GM18498 (cell line): ENCODE measurements around the gene KLHL7.
"Not testable (repeated sequence)": the region's sequence is repeated elsewhere in the genome, so short reads cannot be mapped to it uniquely, and the experiment has no call there.

ENCODE experiments used
- ATAC-seq: cut with Tn5 transposase; IDR thresholded peaks from one replicate; pipeline ENCODE4 v1.9.1; 2021; ENCODE audit warnings: mild to moderate bottlenecking, moderate library complexity; ENCODE audit not compliant: unreplicated experiment

KLHL7 gene

DNA sequence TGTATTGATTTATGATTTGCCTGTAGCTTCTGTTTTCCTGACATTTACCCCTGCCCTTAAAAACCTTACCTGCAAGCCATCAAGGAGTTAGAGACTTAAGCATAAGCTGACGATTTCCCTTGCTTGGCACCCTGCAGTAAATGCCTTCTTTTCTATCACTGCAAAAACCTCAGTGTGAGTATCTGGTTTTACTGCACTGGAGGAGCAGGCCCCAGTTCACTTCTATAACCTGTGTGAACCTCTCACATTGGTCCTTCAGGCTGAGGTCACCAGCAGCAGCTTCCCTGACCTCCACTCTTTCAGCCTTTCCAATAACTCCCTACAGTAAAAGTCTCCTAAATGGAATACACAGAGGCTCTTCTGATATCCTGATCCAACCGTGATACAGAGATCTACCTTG is 106.8 kb downstream of the KLHL7 start:
- ATAC-seq = no peak

GRCh38 chr7:23212841-23213240 is 107.3 kb downstream of the KLHL7 start:
- ATAC-seq = no peak

DNA sequence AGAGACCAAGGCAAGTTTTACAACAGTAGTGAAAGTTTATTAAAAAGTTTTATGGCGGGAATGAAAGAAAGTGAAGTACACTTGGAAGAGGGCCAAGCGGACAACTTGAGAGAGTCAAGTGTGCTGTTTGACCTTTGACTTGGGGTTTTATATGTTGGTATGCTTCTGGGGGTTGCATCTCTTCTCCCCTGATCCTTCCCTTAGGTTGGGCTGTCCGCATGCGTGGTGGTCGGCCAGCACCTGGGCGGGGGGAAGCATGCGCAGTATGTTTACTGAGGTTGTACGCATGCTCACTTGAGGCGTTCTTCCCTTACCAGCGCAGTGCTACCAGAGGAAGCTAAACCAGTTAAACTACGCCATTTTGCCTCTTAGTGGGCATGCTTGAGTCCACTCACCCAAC is 108.2 kb downstream of the KLHL7 start:
- no peak for ATAC-seq

DNA sequence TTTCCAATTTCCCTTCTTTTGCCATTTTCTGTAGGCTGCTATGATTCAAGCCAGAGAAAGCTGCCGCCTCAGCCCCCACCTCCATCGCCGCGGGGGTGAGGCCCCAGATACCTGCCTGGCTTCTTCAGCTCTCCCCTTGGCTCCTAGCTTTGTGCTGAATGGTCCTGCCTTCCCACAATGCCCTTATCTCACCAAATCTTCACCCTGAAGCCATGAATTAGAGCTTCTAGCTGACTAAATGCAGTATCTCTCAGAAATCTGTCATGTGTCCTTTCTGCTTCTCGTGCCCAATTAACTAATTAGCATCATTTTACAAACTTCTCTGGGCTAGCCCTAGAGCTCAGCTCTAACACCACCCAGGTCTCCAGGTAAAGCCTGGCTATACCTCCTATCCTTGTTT is 108.8 kb downstream of the KLHL7 start:
- ATAC-seq = no peak

DNA sequence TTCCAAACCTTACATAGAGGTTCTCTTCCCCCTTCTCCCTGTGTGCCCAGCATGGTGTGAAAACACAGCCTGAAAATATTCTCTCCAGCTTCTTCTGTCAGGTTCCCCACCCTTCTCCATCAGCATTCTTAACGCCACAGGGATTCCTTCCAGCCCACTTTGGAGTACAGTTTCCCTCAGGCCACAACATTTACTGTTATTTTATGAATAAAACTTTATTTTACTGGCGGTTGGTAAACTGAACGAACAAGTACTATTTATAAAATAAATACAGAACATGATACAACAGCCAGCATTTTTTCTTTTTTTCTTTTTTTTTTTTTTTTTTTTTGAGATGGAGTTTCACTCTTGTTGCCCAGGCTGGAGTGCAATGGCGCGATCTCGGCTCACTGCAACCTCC is 109.4 kb downstream of the KLHL7 start:
- no peak for ATAC-seq

DNA sequence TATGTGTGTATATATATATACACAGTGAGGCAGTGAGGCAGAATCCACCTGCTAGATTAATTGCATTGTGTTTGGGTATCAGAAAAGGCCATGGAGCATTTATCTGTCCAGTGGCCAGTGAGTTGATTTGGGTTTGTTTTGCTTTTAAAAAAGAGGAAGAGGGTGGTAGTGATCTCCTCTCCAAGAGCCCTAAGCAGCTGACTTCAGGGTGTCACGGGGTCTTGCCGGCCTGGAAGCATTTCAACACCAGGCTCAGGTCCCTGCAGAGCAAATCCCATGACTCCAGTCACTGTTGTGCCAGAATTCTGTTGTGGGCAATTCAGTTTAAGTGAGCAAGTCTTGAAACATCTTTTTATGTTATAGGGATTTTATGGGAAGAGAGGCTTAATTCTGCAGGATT is 110.4 kb downstream of the KLHL7 start:
- ATAC-seq = no peak

- ATAC-seq = no peak
Measured at GRCh38 chr7:23218196-23218595, 112.6 kb downstream of the KLHL7 start.

DNA sequence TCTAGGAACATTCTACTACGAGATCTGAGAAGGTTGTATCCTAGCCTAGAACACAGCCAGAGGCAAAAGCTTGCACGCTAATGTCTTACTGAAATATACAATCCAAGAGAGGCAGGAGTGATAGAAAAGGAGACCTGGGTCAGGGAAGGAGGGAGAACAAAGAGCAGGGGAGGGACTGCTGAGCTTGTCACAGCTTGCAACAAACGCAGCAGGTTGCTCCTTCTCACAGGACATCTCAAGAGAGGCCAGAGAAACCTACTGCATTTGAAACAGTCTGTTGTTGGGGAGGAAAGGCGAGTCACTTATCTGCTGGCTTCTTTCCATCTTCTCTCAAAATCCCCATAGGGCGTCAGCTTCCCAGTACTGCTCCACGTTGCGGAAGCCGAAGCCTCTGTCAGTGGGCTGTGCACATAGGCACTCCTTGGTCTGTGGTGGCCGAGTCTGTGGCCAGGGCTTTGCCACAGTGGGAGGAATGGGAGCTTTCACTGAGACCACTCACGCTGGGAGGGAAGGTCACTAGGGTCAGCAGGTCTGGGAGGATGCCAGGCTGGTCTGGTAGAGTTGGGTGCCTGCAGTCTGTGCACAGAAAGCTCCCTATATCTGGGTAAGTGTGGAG is 115.2 kb downstream of the KLHL7 start:
- no peak for ATAC-seq

DNA sequence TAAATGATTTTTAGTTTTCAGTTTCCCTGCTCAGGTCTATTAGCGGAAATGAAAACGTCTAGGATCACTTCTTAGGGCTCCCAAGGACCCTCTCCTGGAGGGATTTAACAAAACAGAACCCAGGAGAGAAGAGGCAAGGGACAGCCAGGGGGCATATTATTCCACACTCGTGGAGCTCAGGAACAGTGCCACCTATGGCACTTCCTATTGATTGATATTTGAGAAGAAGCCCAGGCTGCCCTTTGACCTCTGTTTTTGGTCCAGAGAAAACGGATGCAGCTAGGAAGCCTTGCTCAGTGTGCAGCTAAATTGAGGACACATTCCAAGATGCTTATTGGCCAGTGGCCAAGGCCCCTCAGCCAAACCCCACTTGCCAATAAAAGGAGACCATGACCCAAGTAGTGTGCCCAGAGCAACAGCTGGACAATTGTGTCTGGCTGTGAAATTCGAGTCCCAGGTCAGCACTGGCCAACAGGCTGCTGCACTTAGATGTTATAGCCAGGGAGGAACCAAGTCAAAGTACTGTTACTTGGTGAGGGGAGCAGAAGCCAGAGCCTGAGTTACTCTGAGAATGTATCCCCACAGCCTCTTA is 117.0 kb downstream of the KLHL7 start:
- no peak for ATAC-seq

GRCh38 chr7:23224364-23224763 is 118.8 kb downstream of the KLHL7 start:
- not testable (repeated sequence) for ATAC-seq

DNA sequence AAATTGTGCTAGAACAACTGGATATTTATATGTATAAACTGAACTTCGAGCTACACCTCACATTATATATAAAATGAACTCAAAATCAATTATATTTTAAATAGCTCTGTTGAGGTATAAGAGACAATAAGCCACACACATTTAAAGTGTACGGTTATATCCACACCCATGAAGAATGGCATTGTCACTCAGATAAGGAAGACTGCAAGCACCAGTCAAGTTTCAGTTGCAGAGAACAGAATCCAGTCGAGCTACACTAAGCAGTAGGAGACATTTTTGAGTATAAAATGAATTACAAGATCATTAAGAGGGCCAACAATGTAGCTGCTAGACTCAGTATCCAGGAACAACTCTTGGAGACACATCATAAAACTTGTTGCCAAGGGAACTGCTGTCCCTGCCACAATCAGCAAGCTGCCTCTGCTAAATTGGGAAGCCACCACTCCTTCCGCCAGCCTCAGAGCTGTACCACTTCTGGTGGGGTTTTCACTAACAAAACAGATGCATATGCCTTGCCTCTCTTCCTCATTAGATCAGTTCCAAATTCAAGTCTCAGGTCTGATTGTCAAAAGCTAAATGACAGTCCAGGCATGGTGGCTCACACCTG is 121.4 kb downstream of the KLHL7 start:
- ATAC-seq = no peak
